Neural cell (in vitro differentiated cells): ENCODE results near the gene STRN3. TPM values are rescaled to one million over a fixed set of nuclear protein-coding genes. Genes with fewer than 3 reads are reported as not detected.

Experiments used
- H2AFZ ChIP-seq: fragments of 200-600, 300-800 bp; sonication (generic), shearing (Covaris generic); 2 replicates; pipeline ENCODE4 v1.6.0; 2014; ENCODE audit warnings: low read depth, mild to moderate bottlenecking, antibody characterized with exemption, low read length, moderate library complexity
- H3F3A ChIP-seq: fragments of 200-600 bp; shearing (Covaris generic); 2 replicates; pipeline ENCODE4 v1.6.1; 2016; ENCODE audit warnings: mild to moderate bottlenecking, moderate library complexity, mixed read lengths, antibody characterized with exemption, low read length; ENCODE audit not compliant: insufficient read depth, poor library complexity, severe bottlenecking
- H3K27ac ChIP-seq: fragments of 200-600, 300-800 bp; sonication (generic), shearing (Covaris generic); 2 replicates; pipeline ENCODE4 v1.5.1; 2014; ENCODE audit warnings: mild to moderate bottlenecking, low read length, moderate library complexity
- H3K27me3 ChIP-seq: fragments of 300-800, 200-600 bp; sonication (generic), shearing (Covaris generic); 2 replicates; pipeline ENCODE4 v1.6.0; 2014; ENCODE audit warnings: mild to moderate bottlenecking, low read depth, low read length, moderate library complexity; ENCODE audit not compliant: insufficient read depth
- H3K36me3 ChIP-seq: fragments of 300-800, 200-600 bp; sonication (generic), shearing (Covaris generic); 2 replicates; pipeline ENCODE4 v1.5.1; 2014; ENCODE audit warnings: mild to moderate bottlenecking, antibody characterized with exemption, low read length, moderate library complexity; ENCODE audit not compliant: insufficient read depth
- H3K4me2 ChIP-seq: fragments of 300-800, 200-600 bp; sonication (generic), shearing (Covaris generic); 2 replicates; pipeline ENCODE4 v1.6.0; 2014; ENCODE audit warnings: mild to moderate bottlenecking, low read length
- H3K4me3 ChIP-seq: fragments of 300-800, 200-600 bp; sonication (generic), shearing (Covaris generic); 2 replicates; pipeline ENCODE4 v1.5.1; 2014; ENCODE audit warnings: mild to moderate bottlenecking, low read length, moderate library complexity
- H3K79me2 ChIP-seq: fragments of 200-600 bp; shearing (Covaris generic); replicated peaks from 2 replicates; pipeline ENCODE4 v1.6.0; 2014; ENCODE audit warnings: mild to moderate bottlenecking, low read length, moderate library complexity; ENCODE audit not compliant: insufficient read depth
- H3K9ac ChIP-seq: fragments of 300-800, 200-600 bp; sonication (generic), shearing (Covaris generic); 2 replicates; pipeline ENCODE4 v1.6.1; 2016; ENCODE audit warnings: mild to moderate bottlenecking, low read length, mixed read lengths
- H3K9me2 ChIP-seq: fragments of 200-600 bp; shearing (Covaris generic); 2 replicates; pipeline ENCODE4 v1.6.1; 2016; ENCODE audit warnings: mild to moderate bottlenecking, low read length, mixed read lengths; ENCODE audit not compliant: insufficient read depth
- H3K9me3 ChIP-seq: fragments of 200-600, 300-800 bp; sonication (generic), shearing (Covaris generic); 2 replicates; pipeline ENCODE4 v1.6.1; 2016; ENCODE audit warnings: mild to moderate bottlenecking, mixed run types, low read length, moderate library complexity, mixed read lengths
- H4K20me1 ChIP-seq: fragments of 200-600 bp; shearing (Covaris generic); 2 replicates; pipeline ENCODE4 v1.6.1; 2016; ENCODE audit warnings: mild to moderate bottlenecking, mixed run types; ENCODE audit not compliant: insufficient read depth
- CTCF ChIP-seq: fragments of 450-650 bp; IDR thresholded peaks from 2 replicates; pipeline ENCODE4 v1.5.1; 2014; ENCODE audit warnings: antibody characterized with exemption, mild to moderate bottlenecking, moderate library complexity; ENCODE audit not compliant: poor library complexity, severe bottlenecking
- EP300 ChIP-seq: fragments of 450-650 bp; conservative IDR thresholded peaks from 2 replicates; pipeline ENCODE4 v1.6.1; 2014; ENCODE audit warnings: antibody characterized with exemption, mild to moderate bottlenecking, moderate library complexity; ENCODE audit not compliant: poor library complexity, severe bottlenecking
- EZH2 ChIP-seq: fragments of 200-600, 300-800 bp; shearing (Covaris generic), sonication (generic); IDR thresholded peaks from 2 replicates; pipeline ENCODE4 v1.6.1; 2014; ENCODE audit warnings: antibody characterized with exemption, low read length, borderline replicate concordance, mild to moderate bottlenecking; ENCODE audit not compliant: insufficient read depth, poor library complexity, severe bottlenecking
- MXI1 ChIP-seq: fragments of 450-650 bp; conservative IDR thresholded peaks from 2 replicates; pipeline ENCODE4 v1.6.1; 2014; ENCODE audit warnings: antibody characterized with exemption, mild to moderate bottlenecking; ENCODE audit not compliant: poor library complexity, severe bottlenecking
- POLR2AphosphoS5 ChIP-seq: IDR thresholded peaks from 2 replicates; pipeline ENCODE4 v1.6.1; 2012
- RAD21 ChIP-seq: fragments of 450-650 bp; conservative IDR thresholded peaks from 2 replicates; pipeline ENCODE4 v1.6.1; 2014; ENCODE audit warnings: antibody characterized with exemption, mild to moderate bottlenecking, moderate library complexity
- REST ChIP-seq: IDR thresholded peaks from 2 replicates; pipeline ENCODE4 v1.6.1; 2012; ENCODE audit warnings: borderline replicate concordance
- SMC3 ChIP-seq: fragments of 450-650 bp; conservative IDR thresholded peaks from 2 replicates; pipeline ENCODE4 v1.6.1; 2014; ENCODE audit warnings: antibody characterized with exemption, mild to moderate bottlenecking, moderate library complexity; ENCODE audit not compliant: poor library complexity
- TAF1 ChIP-seq: IDR thresholded peaks from 2 replicates; pipeline ENCODE4 v1.6.1; 2012; ENCODE audit warnings: low read depth
- polyA plus RNA-seq: library from polyadenylated mRNA; depleted of rRNA; stranded (reverse); fragments of >200 nt; gene quantifications from 2 replicates; pipeline ENCODE4 v1.2.3, GENCODE V29; 2014

Gene STRN3
- polyA plus RNA-seq, 1 donor from 2014 or later, result 60.1 TPM

GRCh38 chr14:31059152-31059924 lies 33.2 kb upstream of the STRN3 start:
- Histone ChIP-seq H3K9me3 (no peaks in the 10 kb centered on the region), H3K4me2 (no peak overlapping the region), H3K9ac (no peak overlapping the region), H3F3A (no peaks in the 10 kb centered on the region), H2AFZ (no peak overlapping the region), H3K27me3 (no peaks in the 10 kb centered on the region), H3K4me3 (no peak overlapping the region), H3K79me2 (no peaks in the 10 kb centered on the region), H3K27ac (no peak overlapping the region), H3K36me3 (no peaks in the 10 kb centered on the region), H4K20me1 (no peaks in the 10 kb centered on the region), H3K9me2 (no peaks in the 10 kb centered on the region)
- TF ChIP-seq TAF1 (no peak), MXI1 (no peak), EP300 (no peak), RAD21 (no peak), POLR2AphosphoS5 (no peak), REST (no peak), EZH2 (no peak), SMC3 (no peak), CTCF (no peak)

GRCh38 chr14:31057701-31058364 lies 31.7 kb upstream of the STRN3 start:
- Histone ChIP-seq H3K4me2 (no peak overlapping the region), H3K9me2 (no peaks in the 10 kb centered on the region), H2AFZ (no peak overlapping the region), H4K20me1 (no peaks in the 10 kb centered on the region), H3K36me3 (no peaks in the 10 kb centered on the region), H3K27me3 (no peaks in the 10 kb centered on the region), H3K27ac (no peak overlapping the region), H3K9me3 (no peaks in the 10 kb centered on the region), H3K9ac (no peak overlapping the region), H3K79me2 (no peaks in the 10 kb centered on the region), H3F3A (no peaks in the 10 kb centered on the region), H3K4me3 (no peak overlapping the region)
- TF ChIP-seq POLR2AphosphoS5 (no peak), RAD21 (no peak), CTCF (no peak), SMC3 (no peak), REST (no peak), TAF1 (no peak), EP300 (no peak), MXI1 (no peak), EZH2 (no peak)
